ENCODE data around the gene PIGC.
"Not testable (repeated sequence)": the region's sequence is repeated elsewhere in the genome, so short reads cannot be mapped to it uniquely, and the experiment has no call there.

The PIGC gene

GRCh38 chr1:172466795-172467407, 23.0 kb upstream of the PIGC start:
- DNase-seq (ENCODE audit: low read depth, low spot score) = no peak

DNA sequence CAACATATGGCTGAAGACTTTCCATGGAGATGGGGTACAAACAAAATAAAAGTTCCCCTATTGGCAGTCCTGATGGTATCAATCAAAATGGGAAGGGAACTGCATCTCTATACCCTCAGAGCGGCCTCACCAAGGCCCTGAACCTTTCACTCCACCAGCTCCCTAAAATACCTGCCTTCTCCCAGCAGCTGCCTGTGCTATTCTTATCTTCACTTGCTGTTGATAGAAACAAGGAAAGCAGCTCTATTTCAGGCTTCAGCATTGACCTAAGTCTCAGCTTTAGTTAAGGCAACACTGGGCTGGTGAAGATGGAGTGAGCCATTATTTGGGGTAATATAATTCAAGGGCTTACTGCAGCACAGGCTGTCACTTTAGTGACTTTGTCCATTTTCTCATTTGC, 21.7 kb upstream of the PIGC start:
- DNase-seq (ENCODE audit: low read depth, low spot score) = no peak

DNA sequence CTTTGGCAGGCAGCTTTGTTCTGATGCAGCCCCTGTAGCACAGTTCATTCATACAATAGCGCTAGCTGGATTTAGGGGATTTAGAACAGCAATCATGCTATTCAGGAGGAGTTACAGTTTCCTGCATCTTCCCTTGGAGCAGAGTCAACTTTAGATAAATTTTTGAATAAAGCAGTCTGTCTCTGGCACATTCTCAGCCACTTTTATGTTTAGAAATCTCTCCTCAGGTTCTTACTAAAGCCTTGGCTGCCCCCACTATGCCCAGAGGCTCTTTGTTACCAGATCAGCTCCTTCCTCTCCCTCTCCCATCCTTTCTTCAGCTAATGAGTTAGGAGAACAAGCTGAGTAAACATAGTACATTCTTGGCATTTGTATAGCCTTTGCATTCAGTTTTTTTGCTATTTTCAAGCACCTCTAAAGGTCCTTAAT, 17.0 kb upstream of the PIGC start:
- DNase-seq (ENCODE audit: low read depth, low spot score) = no peak

DNA sequence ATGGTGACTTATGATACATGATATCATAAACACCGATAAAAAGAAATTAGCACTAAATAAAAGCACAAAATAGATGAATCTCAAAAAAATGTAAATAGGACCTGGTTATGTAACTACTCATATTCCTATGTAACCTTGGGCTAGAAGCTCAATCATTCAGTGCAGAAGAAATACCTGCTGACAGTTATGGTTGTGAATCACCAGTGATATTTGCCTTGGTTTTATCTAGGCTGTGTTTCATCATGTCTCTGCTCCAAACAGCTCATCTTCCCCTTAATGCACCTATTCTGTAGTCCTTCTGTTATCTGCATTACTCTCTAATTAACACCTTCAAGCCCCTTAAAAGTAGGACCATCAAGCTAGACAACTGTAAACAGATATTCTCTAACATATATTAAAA, 16.3 kb upstream of the PIGC start:
- no peak for DNase-seq (ENCODE audit: low read depth, low spot score)

GRCh38 chr1:172457479-172458130, 13.7 kb upstream of the PIGC start:
- DNase-seq (ENCODE audit: low read depth, low spot score) = no peak

- DNase-seq (ENCODE audit: low read depth, low spot score) = no peak
Observed at GRCh38 chr1:172456344-172456769, 12.5 kb upstream of the PIGC start.

GRCh38 chr1:172455451-172455850, 11.6 kb upstream of the PIGC start:
- DNase-seq (ENCODE audit: low read depth, low spot score) = no peak

DNA sequence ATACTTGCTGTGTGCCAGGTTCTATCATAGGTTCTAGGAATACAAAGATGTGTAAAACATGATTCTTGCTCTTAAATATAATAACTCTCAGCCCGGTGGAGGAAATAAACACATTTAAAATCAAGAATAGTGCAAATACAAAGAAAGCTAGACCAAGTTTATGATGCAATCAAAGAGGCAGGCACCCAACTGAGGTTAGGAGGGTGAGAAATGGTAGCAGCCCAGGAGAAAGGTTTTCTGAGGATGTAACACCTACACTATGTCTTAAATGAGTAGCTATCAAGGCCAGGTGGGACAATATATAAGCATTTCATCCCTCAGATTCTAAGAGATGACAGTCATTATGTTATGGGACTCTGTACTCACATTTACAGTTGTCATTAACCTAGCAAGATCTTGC, 9.7 kb upstream of the PIGC start:
- no peak for DNase-seq (ENCODE audit: low read depth, low spot score)

GRCh38 chr1:172453153-172453545, 9.3 kb upstream of the PIGC start:
- no peak for DNase-seq (ENCODE audit: low read depth, low spot score)

- no peak for DNase-seq (ENCODE audit: low read depth, low spot score)
Observed at GRCh38 chr1:172452536-172453152, 8.8 kb upstream of the PIGC start.

DNA sequence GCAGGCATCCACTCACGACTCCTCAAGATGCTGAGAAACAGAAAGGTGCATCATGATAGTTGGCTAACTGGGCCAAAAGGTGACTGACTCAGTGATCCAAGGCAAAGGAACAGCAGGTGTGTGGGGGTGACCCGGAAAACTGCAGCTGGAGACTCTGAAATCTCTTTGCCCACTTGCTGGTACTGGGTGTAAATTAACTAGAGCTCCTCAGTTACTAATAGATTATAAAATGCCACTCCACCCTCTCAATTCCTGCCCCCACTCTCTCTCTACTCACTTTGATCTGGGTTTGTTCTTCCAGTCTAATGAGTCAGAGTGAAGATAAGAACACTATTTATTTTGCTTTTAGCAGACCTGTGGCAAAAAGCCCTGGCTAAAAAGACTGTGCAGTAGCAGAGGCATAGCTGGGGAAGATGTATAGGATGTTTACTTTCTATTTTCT, 7.2 kb upstream of the PIGC start:
- no peak for DNase-seq (ENCODE audit: low read depth, low spot score)

DNA sequence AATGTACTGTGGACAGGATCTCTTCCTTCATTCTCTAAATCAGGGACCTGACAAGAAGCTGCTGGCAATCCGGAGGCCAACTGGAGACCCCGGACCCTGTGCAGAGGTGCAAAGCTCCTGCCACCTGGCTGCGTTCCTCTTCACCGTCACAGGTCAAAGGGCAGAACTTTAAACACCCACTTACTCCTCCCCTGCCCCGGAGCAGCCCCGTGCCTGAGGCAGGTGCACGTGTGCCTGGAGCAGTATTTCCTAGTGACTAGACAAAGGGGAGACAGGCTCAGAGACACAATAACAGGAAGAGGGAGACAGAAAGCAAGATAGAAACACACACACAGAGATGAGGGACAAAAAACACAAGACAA, 6.6 kb upstream of the PIGC start:
- DNase-seq (ENCODE audit: low read depth, low spot score) = no peak

DNA sequence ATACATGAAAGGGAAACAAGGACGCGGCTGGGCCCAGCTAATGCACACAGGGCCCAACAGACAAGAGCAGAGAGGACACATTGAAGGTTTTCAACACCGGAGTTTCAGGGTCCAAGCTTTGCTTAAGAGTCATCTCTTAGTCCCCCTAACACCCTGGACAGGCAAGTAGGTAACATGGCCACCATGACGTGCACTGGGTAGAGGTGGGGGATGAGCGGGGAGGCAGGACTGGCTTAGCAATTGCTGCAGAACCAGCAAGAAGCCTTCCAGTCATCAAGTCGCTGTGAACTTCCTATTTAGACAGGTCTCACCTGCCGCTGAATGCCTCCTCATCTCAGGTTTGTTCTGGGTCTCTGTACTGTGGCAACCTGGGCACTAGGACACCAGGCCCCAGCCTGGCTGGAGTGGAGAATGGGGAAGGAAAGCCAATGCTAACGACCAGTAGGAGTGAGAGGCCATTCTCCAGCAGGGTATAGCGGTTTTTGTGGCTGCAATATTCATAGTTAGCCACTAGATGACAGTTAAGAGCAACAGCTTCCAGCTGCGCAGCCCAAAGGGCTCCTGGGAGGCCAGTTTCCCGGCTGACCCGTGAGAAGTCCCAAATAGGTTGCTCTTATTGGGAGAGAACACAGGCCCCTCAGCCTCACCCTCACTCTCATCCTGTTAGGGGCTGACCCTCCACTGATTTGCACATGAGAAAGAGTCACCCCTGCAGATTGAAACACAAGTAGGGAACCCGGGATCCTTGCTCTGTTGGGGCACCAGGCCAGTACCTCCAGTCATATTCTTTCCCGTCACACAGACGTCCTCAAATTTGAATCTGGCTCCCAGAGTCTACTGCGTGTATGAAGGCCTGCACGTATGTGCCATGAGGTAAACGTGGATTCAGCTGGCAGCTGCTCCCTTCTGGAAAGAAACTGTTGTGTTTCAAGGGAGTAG, 6.0 kb upstream of the PIGC start:
- DNase-seq (ENCODE audit: low read depth, low spot score) = no peak

DNA sequence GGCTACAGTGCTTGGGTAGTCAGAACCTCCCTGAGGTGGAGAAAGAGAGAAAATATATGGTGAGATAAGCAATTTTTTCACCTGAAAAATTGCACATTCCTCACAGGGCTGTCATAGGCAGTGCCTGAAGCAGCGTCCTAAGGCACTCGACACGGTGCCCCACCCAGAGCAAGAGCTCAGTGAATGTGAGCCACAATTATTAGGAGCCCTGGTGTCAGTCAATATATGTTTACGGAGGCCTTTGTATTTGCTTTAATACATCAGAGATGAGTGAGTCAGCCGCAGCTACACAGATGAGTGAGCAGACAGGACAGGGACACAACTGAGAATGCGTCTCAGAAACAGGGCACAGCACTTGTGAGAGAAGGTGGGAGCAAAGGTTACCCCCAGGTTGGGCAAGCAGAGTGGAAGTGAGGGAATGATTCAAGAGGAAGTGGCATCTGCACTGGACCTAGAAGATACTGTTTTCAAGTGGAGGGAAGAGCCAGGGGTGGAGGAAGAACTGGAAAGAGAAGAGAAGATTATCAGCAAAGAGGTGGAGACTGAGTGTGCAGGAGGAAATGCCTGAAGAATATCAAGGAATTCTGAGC, 5.2 kb upstream of the PIGC start:
- no peak for DNase-seq (ENCODE audit: low read depth, low spot score)

GRCh38 chr1:172447641-172448040, 3.8 kb upstream of the PIGC start:
- DNase-seq (ENCODE audit: low read depth, low spot score) = no peak

- DNase-seq (ENCODE audit: low read depth, low spot score) = no peak
Observed at GRCh38 chr1:172446547-172446946, 2.7 kb upstream of the PIGC start.

DNA sequence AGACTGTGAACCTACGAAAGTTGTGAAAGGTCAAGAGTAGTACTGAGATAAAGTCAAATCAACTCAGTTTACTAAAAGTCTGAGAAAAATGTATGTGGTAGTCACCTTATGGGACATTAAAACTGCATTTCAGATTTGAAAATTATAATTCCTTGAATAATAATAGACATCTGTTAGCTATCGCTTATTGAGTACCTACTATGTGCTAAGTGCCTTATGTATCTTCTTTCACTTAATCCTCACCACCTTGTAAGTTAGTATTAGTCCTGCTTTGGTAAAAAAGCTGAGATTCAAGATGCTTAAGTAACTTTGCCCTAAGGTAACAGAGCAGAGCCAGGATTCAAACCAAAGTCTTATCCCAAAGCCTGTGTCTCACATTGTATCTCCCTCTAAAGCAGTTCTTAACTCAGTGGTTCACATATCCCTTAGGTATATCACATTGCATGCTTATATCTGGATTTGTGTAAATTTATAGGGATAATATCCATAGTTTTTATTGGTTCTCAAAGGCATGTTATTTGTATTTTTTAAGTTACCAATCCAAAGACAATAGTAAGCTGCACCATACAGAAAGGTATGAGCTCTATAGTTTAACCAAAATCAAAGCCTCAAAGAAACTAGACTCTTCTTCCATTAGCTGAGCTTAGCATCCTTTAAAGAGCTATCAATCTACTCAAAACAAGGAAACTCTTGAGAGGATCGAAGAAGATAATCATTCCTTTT, 865 bp downstream of the PIGC start:
- DNase-seq (ENCODE audit: low read depth, low spot score) = no peak

GRCh38 chr1:172442404-172442803, 1.5 kb downstream of the PIGC start:
- DNase-seq (ENCODE audit: low read depth, low spot score) = no peak

DNA sequence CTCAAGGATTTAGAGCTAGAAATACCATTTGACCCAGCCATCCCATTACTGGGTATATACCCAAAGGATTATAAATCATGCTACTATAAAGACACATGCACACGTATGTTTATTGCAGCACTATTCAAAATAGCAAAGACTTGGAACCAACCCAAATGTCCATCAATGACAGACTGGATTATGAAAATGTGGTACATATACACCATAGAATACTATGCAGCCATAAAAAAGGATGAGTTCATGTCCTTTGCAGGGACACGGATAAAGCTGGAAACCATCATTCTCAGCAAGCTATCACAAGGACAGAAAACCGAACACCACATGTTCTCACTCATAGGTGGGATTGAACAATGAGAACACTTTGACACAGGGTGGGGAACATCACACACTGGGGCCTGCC, 6.7 kb downstream of the PIGC start:
- DNase-seq (ENCODE audit: low read depth, low spot score) = not testable (repeated sequence)

GRCh38 chr1:172431721-172432192, 12.1 kb downstream of the PIGC start:
- no peak for DNase-seq (ENCODE audit: low read depth, low spot score)

DNA sequence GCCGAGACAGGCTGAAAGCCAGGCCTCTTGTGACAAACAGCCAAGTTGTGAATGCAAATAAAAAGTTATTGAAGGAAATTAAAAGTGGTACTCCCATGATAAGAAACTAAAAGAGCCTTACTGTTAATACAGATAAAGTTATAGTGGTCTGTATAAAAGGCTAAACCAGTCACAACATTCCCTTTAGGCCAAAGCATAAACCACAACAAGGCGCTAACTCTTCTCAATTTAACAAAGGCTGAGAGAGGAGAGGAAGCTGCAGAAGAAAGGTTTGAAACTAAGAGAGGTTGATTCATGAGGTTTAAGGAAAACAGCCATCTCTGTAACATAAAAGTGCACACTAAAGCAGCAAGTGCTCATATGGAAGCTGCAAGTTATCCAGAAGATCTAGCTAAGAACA, 12.7 kb downstream of the PIGC start:
- no peak for DNase-seq (ENCODE audit: low read depth, low spot score)
